ENCODE data around the gene ATP13A2.

DNA sequence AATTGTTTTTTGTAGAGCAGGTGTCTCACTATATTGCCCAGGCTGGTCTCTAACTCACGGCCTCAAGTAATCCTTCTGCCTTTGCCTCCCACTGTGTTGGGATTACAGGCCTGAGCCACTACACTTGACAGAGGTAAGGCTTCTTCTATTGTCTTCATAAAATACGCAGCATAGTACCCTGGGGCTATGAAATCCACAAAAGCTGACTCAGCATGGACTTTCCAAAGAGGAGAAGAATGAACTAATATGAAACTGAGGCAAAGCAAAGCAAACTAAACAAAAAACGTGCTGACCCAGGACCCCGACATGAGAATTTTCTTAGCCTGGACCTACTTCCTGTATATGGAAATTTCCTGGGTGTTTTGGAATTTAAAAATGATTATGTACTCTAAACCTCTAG, 18.5 kb upstream of the ATP13A2 start:
- TF ChIP-seq, protein P1, sequence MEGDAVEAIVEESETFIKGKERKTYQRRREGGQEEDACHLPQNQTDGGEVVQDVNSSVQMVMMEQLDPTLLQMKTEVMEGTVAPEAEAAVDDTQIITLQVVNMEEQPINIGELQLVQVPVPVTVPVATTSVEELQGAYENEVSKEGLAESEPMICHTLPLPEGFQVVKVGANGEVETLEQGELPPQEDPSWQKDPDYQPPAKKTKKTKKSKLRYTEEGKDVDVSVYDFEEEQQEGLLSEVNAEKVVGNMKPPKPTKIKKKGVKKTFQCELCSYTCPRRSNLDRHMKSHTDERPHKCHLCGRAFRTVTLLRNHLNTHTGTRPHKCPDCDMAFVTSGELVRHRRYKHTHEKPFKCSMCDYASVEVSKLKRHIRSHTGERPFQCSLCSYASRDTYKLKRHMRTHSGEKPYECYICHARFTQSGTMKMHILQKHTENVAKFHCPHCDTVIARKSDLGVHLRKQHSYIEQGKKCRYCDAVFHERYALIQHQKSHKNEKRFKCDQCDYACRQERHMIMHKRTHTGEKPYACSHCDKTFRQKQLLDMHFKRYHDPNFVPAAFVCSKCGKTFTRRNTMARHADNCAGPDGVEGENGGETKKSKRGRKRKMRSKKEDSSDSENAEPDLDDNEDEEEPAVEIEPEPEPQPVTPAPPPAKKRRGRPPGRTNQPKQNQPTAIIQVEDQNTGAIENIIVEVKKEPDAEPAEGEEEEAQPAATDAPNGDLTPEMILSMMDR (IDR thresholded peaks at IDR 0.05; ENCODE audit: insufficient read depth, low read length): no peak
- no peak for TF ChIP-seq POLR2AphosphoS5 (IDR thresholded peaks at IDR 0.05; ENCODE audit: low read depth)

Measured in HL-60 (cell line).